ENCODE results near the gene PARK7. TPM values are rescaled to one million over a fixed set of nuclear protein-coding genes. Genes with fewer than 3 reads are reported as not detected.
A peak's percentile ranks its signal among the peaks of the same experiment; 100 is the strongest.

Gene PARK7
- polyA plus RNA-seq, 6 donors from 2014 or later: 247 to 350 (median 302) TPM

DNA sequence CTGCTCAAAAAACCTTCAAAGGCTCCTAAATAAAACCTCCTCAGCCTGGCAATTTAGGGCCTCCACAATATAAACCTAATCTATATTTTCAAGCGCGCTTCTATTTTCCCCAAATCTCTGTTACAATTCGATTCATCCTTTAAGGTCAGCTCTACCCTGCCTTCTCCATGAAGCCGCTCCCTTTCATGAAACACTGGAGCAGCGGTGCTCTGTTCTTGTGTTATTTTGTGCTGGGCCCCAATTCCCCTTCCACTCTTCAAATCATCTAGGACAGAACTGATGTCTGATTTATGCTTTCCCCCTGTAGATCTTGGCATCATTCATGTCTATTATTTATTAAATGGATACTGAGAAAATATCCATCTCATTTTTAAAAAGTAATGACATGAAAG, 57.7 kb downstream of the PARK7 start:
- H3K27ac Mint-ChIP-seq: peak overlapping the region in 2 of 6 donors; percentile 3 to 46
- H3K27me3 Mint-ChIP-seq: peaks cover 33 to 56% (median 39%) of the 10 kb centered on the region in 3 donors
- ATAC-seq (ENCODE audit: low read depth in 2 of 2) (no peak), DNase-seq (no peak)
- no peaks in the 10 kb centered on the region for H3K9me3 Mint-ChIP-seq
- H3K4me3 Mint-ChIP-seq: no peak overlapping the region
- H3K4me1 Mint-ChIP-seq: peaks cover 0 to 6% (median 6%) of the 10 kb centered on the region in 3 donors
- H3K36me3 Mint-ChIP-seq: no peaks in the 10 kb centered on the region

DNA sequence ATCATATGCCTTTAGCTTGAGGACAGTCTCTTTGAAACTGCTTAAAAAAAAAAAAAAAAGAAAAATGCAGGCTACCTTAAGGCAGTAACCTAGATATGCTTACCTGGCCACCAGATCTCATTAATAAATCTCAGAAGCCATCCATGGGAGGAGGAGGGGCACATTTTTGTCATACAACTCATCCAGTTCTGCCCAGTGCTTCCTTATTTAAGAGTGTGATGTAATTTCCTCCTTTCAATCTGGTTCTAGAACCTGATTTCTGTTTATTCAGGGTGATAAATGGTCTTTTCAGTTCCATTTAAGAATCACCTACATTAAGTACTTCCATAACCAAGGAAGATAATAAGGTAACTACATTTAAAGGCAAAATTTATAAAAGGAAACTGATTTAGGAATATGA, 58.5 kb downstream of the PARK7 start:
- peaks cover under 1 to 7% (median 5%) of the 10 kb centered on the region in 3 donors for H3K4me1 Mint-ChIP-seq
- peak; percentile 35 for ATAC-seq (ENCODE audit: low read depth in 2 of 2)
- peaks cover 34 to 57% (median 41%) of the 10 kb centered on the region in 3 donors for H3K27me3 Mint-ChIP-seq
- no peak overlapping the region for H3K4me3 Mint-ChIP-seq
- H3K36me3 Mint-ChIP-seq: peaks cover 0 to 2% of the 10 kb centered on the region in 2 donors
- no peak overlapping the region for H3K27ac Mint-ChIP-seq
- no peak for DNase-seq
- no peaks in the 10 kb centered on the region for H3K9me3 Mint-ChIP-seq

- no peak for DNase-seq
- H3K4me3 Mint-ChIP-seq: no peak overlapping the region
- no peaks in the 10 kb centered on the region for H3K9me3 Mint-ChIP-seq
- H3K27me3 Mint-ChIP-seq: peaks cover 34 to 53% (median 34%) of the 10 kb centered on the region in 3 donors
- H3K27ac Mint-ChIP-seq: peak overlapping the region in 1 of 6 donors; percentile 16
- peaks cover 8 to 15% (median 12%) of the 10 kb centered on the region in 3 donors for H3K4me1 Mint-ChIP-seq
- ATAC-seq (ENCODE audit: low read depth in 2 of 2): no peak
- peaks cover 0 to 7% of the 10 kb centered on the region in 2 donors for H3K36me3 Mint-ChIP-seq
Observed at GRCh38 chr1:8021676-8022266, 60.3 kb downstream of the PARK7 start.

DNA sequence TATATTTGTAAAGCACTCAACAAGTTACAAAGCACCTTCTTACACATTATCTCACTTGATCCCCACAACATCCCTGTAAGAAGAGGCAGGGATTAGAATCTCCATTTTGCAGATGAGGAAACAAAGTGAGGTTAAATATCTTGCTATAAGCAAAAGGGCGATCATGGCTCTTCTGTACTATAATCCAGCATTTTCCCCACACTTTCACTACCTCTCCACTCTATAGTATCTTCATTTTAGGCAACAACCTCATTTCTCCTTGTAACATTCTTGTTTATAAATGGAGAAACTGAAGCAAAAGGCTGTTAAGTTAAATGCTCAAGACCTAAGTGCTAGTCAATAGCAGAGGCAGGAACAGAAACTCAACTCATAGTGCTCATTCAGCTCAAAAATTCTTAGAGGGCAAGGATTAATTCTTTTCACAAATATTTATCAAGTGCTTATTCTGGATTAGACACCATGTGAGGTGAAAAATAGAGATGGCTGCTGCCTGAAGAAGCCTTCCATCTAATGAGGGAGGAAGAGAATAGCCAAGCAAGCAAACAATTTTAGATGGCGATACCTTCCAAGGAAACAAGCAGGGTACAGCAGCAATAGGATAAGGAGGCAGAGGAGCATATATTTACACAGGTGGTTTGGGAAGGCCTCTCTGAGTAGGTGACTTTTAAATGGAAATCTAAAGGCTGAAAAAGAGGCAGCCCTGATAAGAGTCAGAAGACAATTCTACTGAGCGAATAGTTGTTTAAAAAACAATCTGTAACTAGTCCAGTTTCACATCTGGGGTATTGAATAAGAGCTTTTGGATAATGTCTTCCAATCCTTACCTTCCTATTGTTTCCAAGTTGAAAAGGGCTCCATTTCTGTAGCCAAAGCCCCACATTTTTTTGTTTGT, 61.1 kb downstream of the PARK7 start:
- Mint-ChIP-seq H3K9me3 (no peaks in the 10 kb centered on the region), H3K27ac (peak overlapping the region in 1 of 6 donors; percentile 72), H3K4me3 (peak overlapping the region in 2 of 8 donors; percentile 35 to 48), H3K27me3 (peaks cover 36 to 58% (median 36%) of the 10 kb centered on the region in 3 donors), H3K4me1 (peaks cover 11 to 22% (median 15%) of the 10 kb centered on the region in 3 donors), H3K36me3 (peaks cover 0 to 7% of the 10 kb centered on the region in 2 donors)
- DNase-seq (no peak), ATAC-seq (ENCODE audit: low read depth in 2 of 2) (no peak)

- Mint-ChIP-seq H3K36me3 (peaks cover 0 to 7% of the 10 kb centered on the region in 2 donors), H3K4me1 (peaks cover 11 to 22% (median 15%) of the 10 kb centered on the region in 3 donors), H3K9me3 (no peaks in the 10 kb centered on the region), H3K27ac (peak overlapping the region in 1 of 6 donors; percentile 72), H3K27me3 (peaks cover 28 to 52% (median 34%) of the 10 kb centered on the region in 3 donors), H3K4me3 (peak overlapping the region in 1 of 8 donors; percentile 15)
- DNase-seq (no peak), ATAC-seq (ENCODE audit: low read depth in 2 of 2) (no peak)
Observed at GRCh38 chr1:8023287-8023994, 61.9 kb downstream of the PARK7 start.

DNA sequence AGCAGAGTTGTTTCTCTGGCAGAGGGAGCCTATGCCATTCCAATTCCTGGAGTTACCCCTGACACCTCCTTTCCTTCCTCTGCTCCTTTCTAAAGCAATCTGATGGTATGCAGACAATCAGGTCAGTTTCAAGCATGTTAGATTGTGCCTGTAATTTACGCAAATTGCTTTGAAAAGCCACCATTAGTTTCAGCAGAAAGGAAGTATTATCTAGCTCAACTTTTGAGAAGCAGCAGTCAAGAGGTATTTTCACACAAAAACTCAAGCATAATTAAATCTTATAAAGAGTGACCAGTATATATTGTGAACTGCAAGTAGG, 62.4 kb downstream of the PARK7 start:
- Mint-ChIP-seq H3K4me3 (peak overlapping the region in 1 of 8 donors; percentile 15), H3K27me3 (peaks cover 23 to 48% (median 29%) of the 10 kb centered on the region in 3 donors), H3K27ac (no peak overlapping the region), H3K4me1 (peaks cover 11 to 22% (median 15%) of the 10 kb centered on the region in 3 donors), H3K36me3 (peaks cover 0 to 7% of the 10 kb centered on the region in 2 donors), H3K9me3 (no peaks in the 10 kb centered on the region)
- DNase-seq (no peak), ATAC-seq (ENCODE audit: low read depth in 2 of 2) (no peak)

- H3K27ac Mint-ChIP-seq: no peak overlapping the region
- H3K4me3 Mint-ChIP-seq: peak overlapping the region in 1 of 8 donors; percentile 15
- H3K4me1 Mint-ChIP-seq: peaks cover 11 to 22% (median 15%) of the 10 kb centered on the region in 3 donors
- DNase-seq (no peak), ATAC-seq (ENCODE audit: low read depth in 2 of 2) (no peak)
- no peaks in the 10 kb centered on the region for H3K9me3 Mint-ChIP-seq
- peaks cover 0 to 7% of the 10 kb centered on the region in 2 donors for H3K36me3 Mint-ChIP-seq
- H3K27me3 Mint-ChIP-seq: peaks cover 20 to 44% (median 26%) of the 10 kb centered on the region in 3 donors
Observed at GRCh38 chr1:8024329-8024728, 62.8 kb downstream of the PARK7 start.

GRCh38 chr1:8025061-8025670, 63.7 kb downstream of the PARK7 start:
- no peak for ATAC-seq (ENCODE audit: low read depth in 2 of 2)
- peaks cover 17 to 48% (median 25%) of the 10 kb centered on the region in 3 donors for H3K27me3 Mint-ChIP-seq

GRCh38 chr1:8025671-8026144, 64.2 kb downstream of the PARK7 start:
- Mint-ChIP-seq H3K9me3 (no peaks in the 10 kb centered on the region), H3K4me3 (peak overlapping the region; percentile 80 to 99 (median 94)), H3K4me1 (peaks cover 11 to 17% (median 15%) of the 10 kb centered on the region in 3 donors), H3K27ac (peak overlapping the region in 4 of 6 donors; percentile 24 to 96 (median 75)), H3K36me3 (peaks cover 0 to 7% of the 10 kb centered on the region in 2 donors), H3K27me3 (peaks cover 17 to 51% (median 25%) of the 10 kb centered on the region in 3 donors)
- peak; percentile 12 for DNase-seq
- peak; percentile 11 to 19 for ATAC-seq (ENCODE audit: low read depth in 2 of 2)

More at GRCh38 chr1:8025061-8025670, 63.7 kb downstream of the PARK7 start:
- Mint-ChIP-seq H3K36me3 (peaks cover 0 to 7% of the 10 kb centered on the region in 2 donors), H3K4me1 (peaks cover 11 to 19% (median 15%) of the 10 kb centered on the region in 3 donors), H3K9me3 (no peaks in the 10 kb centered on the region), H3K4me3 (peak overlapping the region; percentile 80 to 99 (median 94)), H3K27ac (peak overlapping the region in 5 of 6 donors; percentile 24 to 96 (median 77))
- DNase-seq: peak; percentile 14

- peaks cover 17 to 51% (median 25%) of the 10 kb centered on the region in 3 donors for H3K27me3 Mint-ChIP-seq
Observed at GRCh38 chr1:8026153-8026975, 64.9 kb downstream of the PARK7 start, which contains the start of gene ERRFI1. TSS of gene ERRFI1 (minus strand) at chr1:8026309. CDS start at chr1:8015619, 10,690 bp downstream.

DNA sequence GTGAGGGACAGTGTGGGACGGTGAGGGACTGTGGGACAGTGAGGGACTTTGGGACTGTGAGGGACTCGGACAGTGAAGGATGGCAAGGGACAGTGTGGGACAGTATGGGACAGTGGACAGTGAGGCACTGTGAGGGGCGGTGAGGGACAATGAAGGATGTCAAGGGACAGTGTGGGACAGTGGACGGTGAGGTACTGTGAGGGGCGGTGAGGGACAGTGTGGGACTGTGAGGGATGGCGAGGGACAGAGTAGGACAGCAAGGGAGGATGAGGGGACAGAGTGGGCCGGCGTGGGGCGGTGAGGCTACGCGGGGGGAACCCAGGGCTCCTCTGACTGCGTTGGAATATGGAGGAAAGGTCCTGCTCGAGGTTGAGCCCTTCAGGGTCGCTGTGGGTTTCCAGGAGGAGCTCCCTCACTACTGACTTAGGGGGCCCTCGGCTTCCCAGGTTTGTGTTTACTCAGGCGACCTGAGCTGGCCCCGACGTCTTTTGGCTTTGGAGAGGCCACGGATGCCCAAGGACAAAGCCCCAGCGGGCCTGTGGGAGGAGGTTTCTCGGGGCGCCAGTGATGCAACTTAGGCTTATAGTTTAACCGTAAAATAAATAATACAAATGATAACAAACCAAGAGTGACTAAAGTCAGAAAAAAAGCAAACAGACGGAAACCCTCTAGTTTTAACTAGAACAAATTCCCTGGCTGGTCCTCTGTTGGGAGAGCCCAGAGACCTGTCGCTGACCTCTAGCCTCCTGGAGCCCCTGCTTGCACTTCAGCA, 65.7 kb downstream of the PARK7 start:
- peaks cover 17 to 44% (median 25%) of the 10 kb centered on the region in 3 donors for H3K27me3 Mint-ChIP-seq
- H3K4me3 Mint-ChIP-seq: peak overlapping the region; percentile 65 to 91 (median 82)
- H3K27ac Mint-ChIP-seq: peak overlapping the region in 3 of 6 donors; percentile 57 to 89 (median 83)

More at GRCh38 chr1:8026153-8026975, 64.9 kb downstream of the PARK7 start, which contains the start of gene ERRFI1:
- Mint-ChIP-seq H3K27ac (peak within 1 kb of the TSS; percentile 24 to 96 (median 79)), H3K9me3 (no peaks in the 10 kb centered on the region), H3K36me3 (peaks cover 0 to 7% of the 10 kb centered on the region in 2 donors), H3K4me3 (peak within 1 kb of the TSS; percentile 80 to 99 (median 94)), H3K4me1 (peaks cover 11 to 17% (median 15%) of the 10 kb centered on the region in 3 donors)
- peak; percentile 85 for DNase-seq
- ATAC-seq (ENCODE audit: low read depth in 2 of 2): peak; percentile 93 to 94

More for the DNA sequence above, 65.7 kb downstream of the PARK7 start:
- DNase-seq (no peak), ATAC-seq (ENCODE audit: low read depth in 2 of 2) (no peak)
- H3K36me3 Mint-ChIP-seq: peaks cover 0 to 7% of the 10 kb centered on the region in 2 donors
- H3K4me1 Mint-ChIP-seq: peaks cover 11 to 17% (median 15%) of the 10 kb centered on the region in 3 donors
- no peaks in the 10 kb centered on the region for H3K9me3 Mint-ChIP-seq
